ENCODE data around the gene PDE4A.

Gene PDE4A

GRCh38 chr19:10500247-10500592, 79.9 kb downstream of the PDE4A start:
- Histone ChIP-seq H3F3A (ENCODE audit: insufficient read depth) (peaks cover 14% of the 10 kb centered on the region), H3K4me2 (ENCODE audit: low read depth, low read length, poor library complexity, severe bottlenecking) (no peak overlapping the region), H3K36me3 (ENCODE audit: low read length) (0 out of 2 replicates have a peak, but pooled peaks cover 3% of the 10 kb centered on the region), H3K79me2 (ENCODE audit: insufficient read depth, low read length) (peaks cover 54% of the 10 kb centered on the region), H3K27ac (ENCODE audit: low read depth, low read length) (no peak overlapping the region), H3K4me3 (ENCODE audit: insufficient read depth, low read length, poor library complexity, severe bottlenecking) (no peak overlapping the region), H4K20me1 (ENCODE audit: low read depth, low read length) (no peaks in the 10 kb centered on the region), H3K9ac (ENCODE audit: low read length) (no peak overlapping the region), H3K9me2 (replicated peaks; ENCODE audit: insufficient read depth, low read length) (no peaks in the 10 kb centered on the region), H2AFZ (ENCODE audit: low read depth, low read length, severe bottlenecking) (no peak overlapping the region), H3K9me3 (ENCODE audit: insufficient read depth, low read length) (no peaks in the 10 kb centered on the region), H3K27me3 (ENCODE audit: low read length) (no peaks in the 10 kb centered on the region)
- TF ChIP-seq, protein P1, sequence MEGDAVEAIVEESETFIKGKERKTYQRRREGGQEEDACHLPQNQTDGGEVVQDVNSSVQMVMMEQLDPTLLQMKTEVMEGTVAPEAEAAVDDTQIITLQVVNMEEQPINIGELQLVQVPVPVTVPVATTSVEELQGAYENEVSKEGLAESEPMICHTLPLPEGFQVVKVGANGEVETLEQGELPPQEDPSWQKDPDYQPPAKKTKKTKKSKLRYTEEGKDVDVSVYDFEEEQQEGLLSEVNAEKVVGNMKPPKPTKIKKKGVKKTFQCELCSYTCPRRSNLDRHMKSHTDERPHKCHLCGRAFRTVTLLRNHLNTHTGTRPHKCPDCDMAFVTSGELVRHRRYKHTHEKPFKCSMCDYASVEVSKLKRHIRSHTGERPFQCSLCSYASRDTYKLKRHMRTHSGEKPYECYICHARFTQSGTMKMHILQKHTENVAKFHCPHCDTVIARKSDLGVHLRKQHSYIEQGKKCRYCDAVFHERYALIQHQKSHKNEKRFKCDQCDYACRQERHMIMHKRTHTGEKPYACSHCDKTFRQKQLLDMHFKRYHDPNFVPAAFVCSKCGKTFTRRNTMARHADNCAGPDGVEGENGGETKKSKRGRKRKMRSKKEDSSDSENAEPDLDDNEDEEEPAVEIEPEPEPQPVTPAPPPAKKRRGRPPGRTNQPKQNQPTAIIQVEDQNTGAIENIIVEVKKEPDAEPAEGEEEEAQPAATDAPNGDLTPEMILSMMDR (IDR thresholded peaks at IDR 0.05; ENCODE audit: insufficient read depth, low read length, poor library complexity, severe bottlenecking): no peak
- TF ChIP-seq EZH2phosphoT487 (conservative IDR thresholded peaks at IDR 0.05; ENCODE audit: low read length): no peak

- peaks cover 45% of the 10 kb centered on the region for H3K79me2 ChIP-seq (ENCODE audit: insufficient read depth, low read length)
Observed at GRCh38 chr19:10501971-10502523, 81.7 kb downstream of the PDE4A start.

GRCh38 chr19:10502524-10503001, 82.2 kb downstream of the PDE4A start:
- Histone ChIP-seq H3K79me2 (ENCODE audit: insufficient read depth, low read length) (peaks cover 40% of the 10 kb centered on the region), H2AFZ (ENCODE audit: low read depth, low read length, severe bottlenecking) (peak overlapping the region; percentile 76), H3K9ac (ENCODE audit: low read length) (peak overlapping the region; percentile 87)

More at GRCh38 chr19:10501971-10502523, 81.7 kb downstream of the PDE4A start:
- H3K9ac ChIP-seq (ENCODE audit: low read length): peak overlapping the region; percentile 87
- H3K4me3 ChIP-seq (ENCODE audit: insufficient read depth, low read length, poor library complexity, severe bottlenecking): peak overlapping the region; percentile 73
- TF ChIP-seq EZH2phosphoT487 (conservative IDR thresholded peaks at IDR 0.05; ENCODE audit: low read length): no peak
- TF ChIP-seq, protein P1 (IDR thresholded peaks at IDR 0.05; ENCODE audit: insufficient read depth, low read length, poor library complexity, severe bottlenecking): no peak
- H3K27ac ChIP-seq (ENCODE audit: low read depth, low read length): peak overlapping the region; percentile 83
- no peaks in the 10 kb centered on the region for H3K27me3 ChIP-seq (ENCODE audit: low read length)
- H3K36me3 ChIP-seq (ENCODE audit: low read length): 0 out of 2 replicates have a peak, but pooled peaks cover 3% of the 10 kb centered on the region
- no peaks in the 10 kb centered on the region for H3K9me3 ChIP-seq (ENCODE audit: insufficient read depth, low read length)
- no peaks in the 10 kb centered on the region for H4K20me1 ChIP-seq (ENCODE audit: low read depth, low read length)
- peak overlapping the region; percentile 70 for H3K4me2 ChIP-seq (ENCODE audit: low read depth, low read length, poor library complexity, severe bottlenecking)
- H2AFZ ChIP-seq (ENCODE audit: low read depth, low read length, severe bottlenecking): peak overlapping the region; percentile 4
- H3K9me2 ChIP-seq (replicated peaks; ENCODE audit: insufficient read depth, low read length): no peaks in the 10 kb centered on the region
- H3F3A ChIP-seq (ENCODE audit: insufficient read depth): peaks cover 16% of the 10 kb centered on the region

More at GRCh38 chr19:10502524-10503001, 82.2 kb downstream of the PDE4A start:
- Histone ChIP-seq H3K4me2 (ENCODE audit: low read depth, low read length, poor library complexity, severe bottlenecking) (peak overlapping the region; percentile 72), H3K9me2 (replicated peaks; ENCODE audit: insufficient read depth, low read length) (no peaks in the 10 kb centered on the region), H4K20me1 (ENCODE audit: low read depth, low read length) (no peaks in the 10 kb centered on the region), H3K36me3 (ENCODE audit: low read length) (no peaks in the 10 kb centered on the region), H3K9me3 (ENCODE audit: insufficient read depth, low read length) (no peaks in the 10 kb centered on the region), H3K4me3 (ENCODE audit: insufficient read depth, low read length, poor library complexity, severe bottlenecking) (peak overlapping the region; percentile 73), H3K27me3 (ENCODE audit: low read length) (no peaks in the 10 kb centered on the region), H3K27ac (ENCODE audit: low read depth, low read length) (peak overlapping the region; percentile 83), H3F3A (ENCODE audit: insufficient read depth) (peaks cover 16% of the 10 kb centered on the region)
- TF ChIP-seq EZH2phosphoT487 (conservative IDR thresholded peaks at IDR 0.05; ENCODE audit: low read length): no peak
- TF ChIP-seq, protein P1 (IDR thresholded peaks at IDR 0.05; ENCODE audit: insufficient read depth, low read length, poor library complexity, severe bottlenecking): no peak
